Activated CD8-positive, alpha-beta memory T cell treated with anti-CD3 and anti-CD28 coated beads for 48 hours (primary cell): ENCODE measurements around the gene SELENOF.
"Not testable (repeated sequence)": the region's sequence is repeated elsewhere in the genome, so short reads cannot be mapped to it uniquely, and the experiment has no call there.

ENCODE experiments used
- DNase-seq, 3 experiments: peaks; one replicate each; pipeline ENCODE4 v3.0.0-alpha.2; 2020; ENCODE audit warnings: low read depth in 2 of 3, low spot score in 2 of 3

SELENOF gene

DNA sequence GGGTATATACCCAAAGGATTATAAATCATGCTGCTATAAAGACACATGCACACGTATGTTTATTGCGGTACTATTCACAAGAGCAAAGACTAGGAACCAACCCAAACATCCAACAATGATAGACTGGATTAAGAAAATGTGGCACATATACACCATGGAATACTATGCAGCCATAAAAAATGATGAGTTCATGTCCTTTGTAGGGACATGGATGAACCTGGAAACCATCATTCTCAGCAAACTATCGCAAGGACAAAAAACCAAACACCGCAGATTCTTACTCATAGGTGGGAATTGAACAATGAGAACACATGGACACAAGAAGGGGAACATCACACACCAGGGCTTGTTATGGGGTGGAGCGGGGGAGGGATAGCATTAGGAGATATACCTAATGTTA is 94.0 kb downstream of the SELENOF start:
- not testable (repeated sequence) for DNase-seq

- DNase-seq, result not testable (repeated sequence)
These were observed 96.6 kb downstream of the SELENOF start for GRCh38 chr1:86817246-86817826.

DNA sequence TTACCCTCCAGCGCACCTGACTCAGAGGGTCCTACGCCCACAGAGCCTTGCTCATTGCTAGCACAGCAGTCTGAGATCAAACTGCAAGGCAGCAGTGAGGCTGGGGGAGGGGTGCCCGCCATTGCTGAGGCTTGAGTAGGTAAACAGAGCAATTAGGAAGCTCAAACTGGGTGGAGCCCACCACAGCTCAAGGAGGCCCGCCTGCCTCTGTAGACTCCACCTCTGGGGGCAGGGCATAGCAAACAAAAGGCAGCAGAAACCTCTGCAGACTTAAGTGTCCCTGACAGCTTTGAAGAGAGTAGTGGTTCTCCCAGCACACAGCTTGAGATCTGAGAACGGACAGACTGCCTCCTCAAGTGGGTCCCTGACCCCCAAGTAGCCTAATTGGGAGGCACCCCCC is 99.8 kb downstream of the SELENOF start:
- not testable (repeated sequence) for DNase-seq
